Fibroblast of peridontal ligament (primary cell): ENCODE results near the gene PAXX.

Source experiments
- DNase-seq: peaks from one replicate; pipeline ENCODE4 v3.0.0-alpha.2; 2010; ENCODE audit errors: extremely low read depth

PAXX gene

GRCh38 chr9:136982232-136983051, 9.8 kb upstream of the PAXX start, which contains the start of gene LCNL1:
TSS of gene LCNL1 (plus strand) at chr9:136982993. CDS start at chr9:136983587, 594 bp downstream.
- DNase-seq = no peak

GRCh38 chr9:136983167-136983566, 9.1 kb upstream of the PAXX start:
- no peak for DNase-seq

- DNase-seq = no peak
Observed at GRCh38 chr9:136983656-136984314, 8.4 kb upstream of the PAXX start.

GRCh38 chr9:136984464-136985026, 7.7 kb upstream of the PAXX start:
- no peak for DNase-seq

GRCh38 chr9:136985027-136985602, 7.1 kb upstream of the PAXX start:
- DNase-seq = no peak

GRCh38 chr9:136985853-136986252, 6.4 kb upstream of the PAXX start:
- no peak for DNase-seq

GRCh38 chr9:136988872-136989271, 3.4 kb upstream of the PAXX start:
- no peak for DNase-seq

GRCh38 chr9:136990242-136990911, 1.8 kb upstream of the PAXX start:
- no peak for DNase-seq

GRCh38 chr9:136992819-136993369, 672 bp downstream of the PAXX start:
- DNase-seq = no peak

- no peak for DNase-seq
Observed at GRCh38 chr9:136994180-136994887, 2.1 kb downstream of the PAXX start.

GRCh38 chr9:136994888-136995230, 2.6 kb downstream of the PAXX start:
- DNase-seq = no peak

- no peak for DNase-seq
Observed at GRCh38 chr9:136995362-136995761, 3.1 kb downstream of the PAXX start.

GRCh38 chr9:136995772-136996311, 3.6 kb downstream of the PAXX start:
- DNase-seq = no peak

GRCh38 chr9:136996361-136997292, 4.4 kb downstream of the PAXX start, which contains the start of gene CLIC3:
TSS of gene CLIC3 (minus strand) at chr9:136996568. CDS start at chr9:136996543, 25 bp downstream.
- no peak for DNase-seq

GRCh38 chr9:136997371-136997770, 5.1 kb downstream of the PAXX start:
- DNase-seq = no peak

GRCh38 chr9:136997830-136998234, 5.6 kb downstream of the PAXX start:
- no peak for DNase-seq

- DNase-seq = peak; percentile 72
Observed at GRCh38 chr9:137000177-137000930, 8.1 kb downstream of the PAXX start.

- no peak for DNase-seq
Observed at GRCh38 chr9:137001857-137002645, 9.8 kb downstream of the PAXX start.
